ENCODE measurements around the gene CRHR1.

DNA sequence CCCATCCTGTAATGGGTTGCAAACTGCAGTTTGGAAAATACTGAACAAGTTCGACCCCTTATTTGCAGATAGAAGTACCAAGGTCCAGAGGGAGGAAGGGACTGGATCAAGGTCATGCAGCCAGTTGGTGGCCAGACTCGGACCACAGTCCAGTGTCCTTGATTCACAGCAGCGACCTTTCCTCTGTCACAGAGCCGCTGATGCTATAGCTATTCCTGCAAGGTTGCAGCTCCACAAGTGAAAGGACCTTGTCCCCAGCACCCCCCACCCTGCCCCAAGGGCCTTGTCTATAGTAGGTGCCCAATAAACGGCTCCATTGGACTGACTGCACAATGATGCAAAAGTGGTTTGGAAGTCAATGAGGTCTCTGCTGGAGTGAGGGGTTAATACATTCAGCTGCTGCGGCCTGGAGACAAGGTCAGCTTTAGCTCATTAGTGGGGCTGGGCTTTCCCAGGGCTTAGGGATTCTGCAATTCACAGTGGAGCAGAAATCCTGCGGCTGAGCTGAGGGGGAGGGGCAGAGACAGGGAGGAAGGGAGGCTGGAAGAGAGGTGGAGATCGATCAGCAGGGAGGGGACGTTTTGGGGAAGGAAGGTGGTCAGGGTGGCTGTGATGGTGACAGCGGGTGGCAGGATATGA is 13.4 kb upstream of the CRHR1 start:
- TF ChIP-seq, protein P1, sequence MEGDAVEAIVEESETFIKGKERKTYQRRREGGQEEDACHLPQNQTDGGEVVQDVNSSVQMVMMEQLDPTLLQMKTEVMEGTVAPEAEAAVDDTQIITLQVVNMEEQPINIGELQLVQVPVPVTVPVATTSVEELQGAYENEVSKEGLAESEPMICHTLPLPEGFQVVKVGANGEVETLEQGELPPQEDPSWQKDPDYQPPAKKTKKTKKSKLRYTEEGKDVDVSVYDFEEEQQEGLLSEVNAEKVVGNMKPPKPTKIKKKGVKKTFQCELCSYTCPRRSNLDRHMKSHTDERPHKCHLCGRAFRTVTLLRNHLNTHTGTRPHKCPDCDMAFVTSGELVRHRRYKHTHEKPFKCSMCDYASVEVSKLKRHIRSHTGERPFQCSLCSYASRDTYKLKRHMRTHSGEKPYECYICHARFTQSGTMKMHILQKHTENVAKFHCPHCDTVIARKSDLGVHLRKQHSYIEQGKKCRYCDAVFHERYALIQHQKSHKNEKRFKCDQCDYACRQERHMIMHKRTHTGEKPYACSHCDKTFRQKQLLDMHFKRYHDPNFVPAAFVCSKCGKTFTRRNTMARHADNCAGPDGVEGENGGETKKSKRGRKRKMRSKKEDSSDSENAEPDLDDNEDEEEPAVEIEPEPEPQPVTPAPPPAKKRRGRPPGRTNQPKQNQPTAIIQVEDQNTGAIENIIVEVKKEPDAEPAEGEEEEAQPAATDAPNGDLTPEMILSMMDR (IDR thresholded peaks at IDR 0.05; ENCODE audit: low read length), result no peak
- TF ChIP-seq EZH2phosphoT487 (IDR thresholded peaks at IDR 0.05; ENCODE audit: low read length), result no peak
- TF ChIP-seq EZH2 (optimal IDR thresholded peaks at IDR 0.05; ENCODE audit: low read depth, low read length), result no peak
